RWPE2 (cell line): Measurements from ENCODE around the gene LHX4.

Experiments
- ATAC-seq: fragments of 200-7000 bp; cut with Tn5 transposase; 3 replicates; pipeline ENCODE4 v1.9.1; 2021; ENCODE audit warnings: low read depth
- DNase-seq: peaks from one replicate; pipeline ENCODE4 v3.0.0-alpha.2; 2020; ENCODE audit warnings: low spot score
- H3K27ac ChIP-seq: fragments of 450-650 bp; 2 replicates; pipeline ENCODE4 v1.5.1; 2017; ENCODE audit warnings: mild to moderate bottlenecking; ENCODE audit not compliant: poor library complexity, severe bottlenecking
- H3K27me3 ChIP-seq: fragments of 250-450 bp; sonication (Bioruptor Pico); 2 replicates; pipeline ENCODE4 v1.5.1; 2021; ENCODE audit warnings: mild to moderate bottlenecking, moderate library complexity; ENCODE audit not compliant: insufficient read depth, poor library complexity, severe bottlenecking
- H3K36me3 ChIP-seq: fragments of 250-450 bp; sonication (Bioruptor Pico); 2 replicates; pipeline ENCODE4 v1.5.1; 2020; ENCODE audit warnings: low read depth, mild to moderate bottlenecking, moderate library complexity
- H3K4me1 ChIP-seq: fragments of 250-450 bp; sonication (Bioruptor Pico); 2 replicates; pipeline ENCODE4 v1.5.1; 2021; ENCODE audit warnings: mild to moderate bottlenecking, moderate library complexity; ENCODE audit not compliant: insufficient read depth, poor library complexity, severe bottlenecking
- H3K4me3 ChIP-seq: fragments of 250-450 bp; sonication (Bioruptor Pico); 2 replicates; pipeline ENCODE4 v1.5.1; 2021; ENCODE audit warnings: mild to moderate bottlenecking, moderate library complexity; ENCODE audit not compliant: severe bottlenecking
- H3K9me3 ChIP-seq: fragments of 250-450 bp; sonication (Bioruptor Pico); 2 replicates; pipeline ENCODE4 v1.5.1; 2021; ENCODE audit warnings: mild to moderate bottlenecking, moderate library complexity; ENCODE audit not compliant: severe bottlenecking
- CTCF ChIP-seq: fragments of 450-650 bp; IDR thresholded peaks from one replicate; pipeline ENCODE4 v1.5.1; 2017; ENCODE audit warnings: mild to moderate bottlenecking, moderate library complexity; ENCODE audit not compliant: poor library complexity, severe bottlenecking

The LHX4 gene

GRCh38 chr1:180187626-180188025 is 42.4 kb upstream of the LHX4 start:
- no peak for DNase-seq
- TF ChIP-seq CTCF: no peak
- no peaks in the 10 kb centered on the region for H3K4me1 ChIP-seq
- no peak overlapping the region for H3K27ac ChIP-seq
- no peak overlapping the region for H3K4me3 ChIP-seq
- no peaks in the 10 kb centered on the region for H3K27me3 ChIP-seq
- peaks cover 72% of the 10 kb centered on the region for H3K36me3 ChIP-seq
- ATAC-seq: no peak
- H3K9me3 ChIP-seq: no peaks in the 10 kb centered on the region

GRCh38 chr1:180188091-180188506 is 42.0 kb upstream of the LHX4 start:
- peak; percentile 73 for TF ChIP-seq CTCF
- H3K27me3 ChIP-seq: no peaks in the 10 kb centered on the region

GRCh38 chr1:180188684-180189175 is 41.3 kb upstream of the LHX4 start:
- no peaks in the 10 kb centered on the region for H3K4me1 ChIP-seq
- no peak for DNase-seq
- no peak for ATAC-seq
- no peaks in the 10 kb centered on the region for H3K9me3 ChIP-seq
- no peak overlapping the region for H3K27ac ChIP-seq
- peaks cover 64% of the 10 kb centered on the region for H3K36me3 ChIP-seq
- H3K27me3 ChIP-seq: no peaks in the 10 kb centered on the region
- no peak for TF ChIP-seq CTCF
- no peak overlapping the region for H3K4me3 ChIP-seq

More at GRCh38 chr1:180188091-180188506, 42.0 kb upstream of the LHX4 start:
- Histone ChIP-seq H3K36me3 (peaks cover 70% of the 10 kb centered on the region), H3K9me3 (no peaks in the 10 kb centered on the region), H3K4me3 (no peak overlapping the region), H3K4me1 (no peaks in the 10 kb centered on the region), H3K27ac (no peak overlapping the region)
- ATAC-seq: peak; percentile 72
- DNase-seq: no peak

GRCh38 chr1:180190091-180190490 is 40.0 kb upstream of the LHX4 start:
- Histone ChIP-seq H3K27ac (no peak overlapping the region), H3K36me3 (peaks cover 52% of the 10 kb centered on the region), H3K4me3 (no peak overlapping the region), H3K9me3 (no peaks in the 10 kb centered on the region), H3K4me1 (no peaks in the 10 kb centered on the region), H3K27me3 (no peaks in the 10 kb centered on the region)
- no peak for TF ChIP-seq CTCF
- DNase-seq: no peak
- no peak for ATAC-seq

- Histone ChIP-seq H3K4me1 (no peaks in the 10 kb centered on the region), H3K27ac (no peak overlapping the region), H3K27me3 (no peaks in the 10 kb centered on the region), H3K4me3 (no peak overlapping the region), H3K9me3 (no peaks in the 10 kb centered on the region), H3K36me3 (peaks cover 43% of the 10 kb centered on the region)
- no peak for TF ChIP-seq CTCF
- DNase-seq (no peak), ATAC-seq (no peak)
These were observed 37.9 kb upstream of the LHX4 start for GRCh38 chr1:180192172-180192571.
